ENCODE data around the gene PHACTR1.

GRCh38 chr6:13101409-13101808 is 384.8 kb downstream of the PHACTR1 start:
- TF ChIP-seq, protein P1, sequence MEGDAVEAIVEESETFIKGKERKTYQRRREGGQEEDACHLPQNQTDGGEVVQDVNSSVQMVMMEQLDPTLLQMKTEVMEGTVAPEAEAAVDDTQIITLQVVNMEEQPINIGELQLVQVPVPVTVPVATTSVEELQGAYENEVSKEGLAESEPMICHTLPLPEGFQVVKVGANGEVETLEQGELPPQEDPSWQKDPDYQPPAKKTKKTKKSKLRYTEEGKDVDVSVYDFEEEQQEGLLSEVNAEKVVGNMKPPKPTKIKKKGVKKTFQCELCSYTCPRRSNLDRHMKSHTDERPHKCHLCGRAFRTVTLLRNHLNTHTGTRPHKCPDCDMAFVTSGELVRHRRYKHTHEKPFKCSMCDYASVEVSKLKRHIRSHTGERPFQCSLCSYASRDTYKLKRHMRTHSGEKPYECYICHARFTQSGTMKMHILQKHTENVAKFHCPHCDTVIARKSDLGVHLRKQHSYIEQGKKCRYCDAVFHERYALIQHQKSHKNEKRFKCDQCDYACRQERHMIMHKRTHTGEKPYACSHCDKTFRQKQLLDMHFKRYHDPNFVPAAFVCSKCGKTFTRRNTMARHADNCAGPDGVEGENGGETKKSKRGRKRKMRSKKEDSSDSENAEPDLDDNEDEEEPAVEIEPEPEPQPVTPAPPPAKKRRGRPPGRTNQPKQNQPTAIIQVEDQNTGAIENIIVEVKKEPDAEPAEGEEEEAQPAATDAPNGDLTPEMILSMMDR (IDR thresholded peaks at IDR 0.05) = no peak
- TF ChIP-seq POLR2A (IDR thresholded peaks at IDR 0.05) = no peak
- TF ChIP-seq POLR2AphosphoS5 (IDR thresholded peaks at IDR 0.05) = no peak

All from stomach (tissue), 4 donors.